Glutamatergic neuron (in vitro differentiated cells): ENCODE data around the gene TNFRSF4. TPM values are rescaled to one million over a fixed set of nuclear protein-coding genes. Genes with fewer than 3 reads are reported as not detected.

Experiments
- DNase-seq: peaks from one replicate; pipeline ENCODE4 v3.0.0; 2022
- H3K27ac Mint-ChIP-seq: one replicate; pipeline ENCODE4 v1.8.0; 2020; ENCODE audit warnings: mild to moderate bottlenecking, mixed read lengths, inconsistent platforms; ENCODE audit not compliant: unreplicated experiment
- H3K27me3 Mint-ChIP-seq: one replicate; pipeline ENCODE4 v1.8.0; 2020; ENCODE audit warnings: mild to moderate bottlenecking, moderate library complexity, mixed read lengths, inconsistent platforms; ENCODE audit not compliant: unreplicated experiment
- H3K36me3 Mint-ChIP-seq: one replicate; pipeline ENCODE4 v1.8.0; 2020; ENCODE audit warnings: mild to moderate bottlenecking, mixed read lengths, inconsistent platforms; ENCODE audit not compliant: unreplicated experiment
- H3K4me1 Mint-ChIP-seq: one replicate; pipeline ENCODE4 v1.8.0; 2020; ENCODE audit warnings: mild to moderate bottlenecking, low read depth, mixed read lengths, inconsistent platforms; ENCODE audit not compliant: unreplicated experiment
- H3K4me3 Mint-ChIP-seq: one replicate; pipeline ENCODE4 v1.8.0; 2020; ENCODE audit warnings: mild to moderate bottlenecking, mixed read lengths, inconsistent platforms; ENCODE audit not compliant: unreplicated experiment
- H3K9me3 Mint-ChIP-seq: one replicate; pipeline ENCODE4 v1.8.0; 2020; ENCODE audit warnings: mild to moderate bottlenecking, moderate library complexity, mixed read lengths, inconsistent platforms; ENCODE audit not compliant: unreplicated experiment
- total RNA-seq: library from RNA; stranded (reverse); fragmentation: NEBNext Ultra II Directional; extraction: Animal tissue kit (Norgen Biotek cat#: 25700); gene quantifications from one replicate; pipeline ENCODE4 v1.2.1, GENCODE V29; 2021; ENCODE audit not compliant: unreplicated experiment
- TF ChIP-seq, protein P1 (sequence below): fragments of 200-600 bp; sonication (generic); IDR thresholded peaks from one replicate; pipeline ENCODE4 v1.5.0; 2021; ENCODE audit not compliant: partially characterized antibody, unreplicated experiment

The TNFRSF4 gene
- total RNA-seq, 1 donor from 2014 or later: 0.29 TPM

DNA sequence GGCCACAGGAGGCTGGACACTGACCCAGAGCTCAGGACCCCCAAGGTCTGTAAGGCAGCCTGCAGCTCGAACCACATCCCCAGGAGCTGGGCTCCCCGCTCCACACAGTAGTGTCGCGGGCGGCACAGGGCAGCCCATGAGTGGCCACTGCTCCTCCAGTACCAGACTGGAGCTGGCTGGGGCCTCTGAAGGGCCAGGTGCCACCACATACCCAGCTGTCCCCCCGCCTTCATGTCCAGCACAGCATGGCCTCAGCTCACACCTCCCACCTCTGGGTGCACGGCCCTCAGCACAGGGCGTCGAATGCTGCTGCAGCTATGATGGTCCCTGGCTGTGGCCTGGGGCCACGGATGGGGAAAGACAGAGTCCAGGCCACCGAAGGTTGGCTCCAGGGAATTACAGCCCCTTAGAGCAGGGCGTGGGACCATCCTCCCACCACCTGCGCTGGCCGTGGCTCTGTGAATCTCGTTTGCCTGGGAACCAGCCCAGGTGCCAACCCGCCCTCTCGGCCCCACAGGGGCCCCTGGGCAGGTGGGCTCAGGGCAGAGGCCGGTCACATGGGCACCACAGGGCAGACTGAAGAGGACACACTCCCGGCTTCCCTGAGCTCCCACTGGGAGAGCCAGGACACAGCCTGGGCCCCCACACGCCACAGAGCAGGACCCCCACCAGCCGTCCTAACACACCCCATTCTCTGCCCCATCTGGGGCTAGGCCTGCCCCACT lies 2.1 kb upstream of the TNFRSF4 start:
- H3K4me3 Mint-ChIP-seq: no peak overlapping the region
- H3K27me3 Mint-ChIP-seq: peaks cover 12% of the 10 kb centered on the region
- H3K9me3 Mint-ChIP-seq: peaks cover 3% of the 10 kb centered on the region
- H3K36me3 Mint-ChIP-seq: no peaks in the 10 kb centered on the region
- H3K27ac Mint-ChIP-seq: no peak overlapping the region
- no peak for DNase-seq
- TF ChIP-seq, protein P1, sequence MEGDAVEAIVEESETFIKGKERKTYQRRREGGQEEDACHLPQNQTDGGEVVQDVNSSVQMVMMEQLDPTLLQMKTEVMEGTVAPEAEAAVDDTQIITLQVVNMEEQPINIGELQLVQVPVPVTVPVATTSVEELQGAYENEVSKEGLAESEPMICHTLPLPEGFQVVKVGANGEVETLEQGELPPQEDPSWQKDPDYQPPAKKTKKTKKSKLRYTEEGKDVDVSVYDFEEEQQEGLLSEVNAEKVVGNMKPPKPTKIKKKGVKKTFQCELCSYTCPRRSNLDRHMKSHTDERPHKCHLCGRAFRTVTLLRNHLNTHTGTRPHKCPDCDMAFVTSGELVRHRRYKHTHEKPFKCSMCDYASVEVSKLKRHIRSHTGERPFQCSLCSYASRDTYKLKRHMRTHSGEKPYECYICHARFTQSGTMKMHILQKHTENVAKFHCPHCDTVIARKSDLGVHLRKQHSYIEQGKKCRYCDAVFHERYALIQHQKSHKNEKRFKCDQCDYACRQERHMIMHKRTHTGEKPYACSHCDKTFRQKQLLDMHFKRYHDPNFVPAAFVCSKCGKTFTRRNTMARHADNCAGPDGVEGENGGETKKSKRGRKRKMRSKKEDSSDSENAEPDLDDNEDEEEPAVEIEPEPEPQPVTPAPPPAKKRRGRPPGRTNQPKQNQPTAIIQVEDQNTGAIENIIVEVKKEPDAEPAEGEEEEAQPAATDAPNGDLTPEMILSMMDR: no peak
- H3K4me1 Mint-ChIP-seq: peaks cover 1% of the 10 kb centered on the region

DNA sequence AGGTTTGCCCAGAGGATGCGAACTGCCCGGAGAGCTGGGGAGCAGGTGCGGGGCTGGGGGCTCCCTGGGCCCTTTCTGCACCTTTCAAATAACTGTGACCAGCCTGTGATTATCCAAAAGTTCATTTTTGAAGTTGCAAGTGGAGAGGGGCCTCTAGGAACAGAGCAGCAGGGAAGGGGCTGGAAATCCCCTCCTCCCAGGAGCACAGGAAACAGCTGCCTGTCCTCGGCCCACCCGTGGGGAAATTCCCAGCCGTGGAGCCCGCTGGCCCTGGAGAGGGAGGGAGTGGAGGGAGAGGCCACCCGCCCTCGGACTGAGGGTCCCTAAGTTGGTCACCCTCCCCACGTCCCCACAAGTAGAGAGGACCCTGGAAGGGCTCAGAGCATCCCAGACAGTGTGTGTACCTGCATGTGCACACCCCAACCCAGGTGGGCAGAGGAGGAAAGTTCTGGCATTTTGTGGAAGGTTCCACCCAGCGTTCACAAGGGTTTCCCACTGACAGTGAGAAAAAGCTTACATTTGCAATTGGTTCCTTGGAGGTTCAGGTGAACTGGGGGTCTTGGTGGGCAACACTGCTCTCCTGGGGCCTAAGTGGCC lies 1.2 kb upstream of the TNFRSF4 start:
- no peak for DNase-seq
- Mint-ChIP-seq H3K4me3 (no peak overlapping the region), H3K36me3 (no peaks in the 10 kb centered on the region), H3K27me3 (peaks cover 8% of the 10 kb centered on the region), H3K4me1 (peaks cover 4% of the 10 kb centered on the region), H3K27ac (no peak overlapping the region), H3K9me3 (peaks cover 3% of the 10 kb centered on the region)
- TF ChIP-seq, protein P1: no peak

DNA sequence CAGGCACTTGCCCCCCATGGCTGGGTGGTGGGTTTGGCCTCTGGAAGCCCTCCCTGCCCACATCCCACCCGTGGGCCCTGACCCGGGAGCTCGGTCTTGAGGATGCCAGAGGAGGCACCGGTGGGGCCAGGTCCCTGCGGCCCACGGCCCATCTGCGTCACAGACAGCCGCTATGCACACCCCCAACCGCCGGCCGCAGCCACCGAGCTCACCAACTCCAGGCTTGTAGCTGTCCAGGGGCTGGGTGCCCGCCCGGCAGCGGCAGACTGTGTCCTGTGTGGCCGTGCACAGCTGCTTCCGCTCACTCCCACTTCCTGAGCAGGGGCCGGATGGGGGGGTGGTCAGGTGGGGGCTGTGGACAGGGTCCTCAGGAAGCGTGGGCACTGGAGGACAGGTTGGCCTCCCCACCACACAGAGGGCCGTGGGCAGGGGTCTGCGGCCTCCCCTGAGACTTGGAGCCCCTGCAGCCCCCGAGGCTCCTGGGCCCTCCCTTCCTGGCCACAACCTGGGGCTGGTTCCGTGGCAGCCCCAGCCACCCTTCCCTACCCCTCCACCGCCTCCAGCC lies 1.1 kb downstream of the TNFRSF4 start:
- H3K36me3 Mint-ChIP-seq: no peaks in the 10 kb centered on the region
- no peak overlapping the region for H3K4me3 Mint-ChIP-seq
- TF ChIP-seq, protein P1: no peak
- H3K4me1 Mint-ChIP-seq: peaks cover 10% of the 10 kb centered on the region
- peaks cover 10% of the 10 kb centered on the region for H3K27me3 Mint-ChIP-seq
- DNase-seq: peak; percentile 32
- H3K9me3 Mint-ChIP-seq: peaks cover 6% of the 10 kb centered on the region
- H3K27ac Mint-ChIP-seq: no peak overlapping the region

DNA sequence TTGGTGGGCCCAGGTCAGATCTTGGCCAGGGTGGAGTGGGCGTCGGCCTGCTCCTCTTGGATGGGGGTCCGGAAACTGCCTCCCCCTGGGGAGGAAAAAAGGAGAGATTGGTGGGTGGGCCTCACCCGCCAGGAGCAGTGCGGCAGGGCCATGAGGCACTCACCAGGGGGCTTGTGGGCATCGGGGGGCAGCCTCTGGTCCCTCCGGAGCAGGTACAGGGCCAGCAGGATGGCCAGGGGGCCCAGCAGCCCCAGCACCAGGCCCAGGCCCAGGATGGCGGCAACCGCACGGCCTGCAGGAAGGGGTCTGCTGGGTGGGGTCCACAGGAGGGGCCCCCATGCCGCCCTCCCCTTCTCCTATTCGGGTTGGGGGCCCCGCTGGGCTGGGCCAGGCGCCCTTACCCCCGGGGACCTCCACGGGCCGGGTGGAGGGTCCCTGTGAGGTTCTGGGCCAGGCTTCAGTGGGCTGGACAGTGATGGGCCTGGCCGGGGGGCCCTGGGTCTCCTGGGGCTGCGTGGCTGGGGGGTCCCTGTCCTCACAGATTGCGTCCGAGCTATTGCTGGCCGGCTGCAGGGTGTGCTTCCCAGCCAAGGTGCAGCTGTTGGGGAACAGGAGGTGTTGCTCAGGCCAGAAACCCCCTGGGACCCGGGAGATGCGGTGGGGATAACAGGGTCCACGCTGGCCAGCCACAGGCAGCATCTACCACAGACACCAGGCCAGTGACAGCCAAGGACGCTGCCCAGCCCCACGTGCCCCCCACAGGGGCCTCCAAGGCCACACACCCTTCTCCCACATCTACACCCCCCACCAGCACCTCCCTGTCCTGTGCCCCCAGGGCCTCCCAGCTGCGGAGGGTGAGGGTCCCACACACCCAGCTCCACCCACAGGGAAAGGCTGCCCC lies 2.2 kb downstream of the TNFRSF4 start:
- H3K4me3 Mint-ChIP-seq: no peak overlapping the region
- no peak overlapping the region for H3K27ac Mint-ChIP-seq
- TF ChIP-seq, protein P1: no peak
- H3K9me3 Mint-ChIP-seq: peaks cover 8% of the 10 kb centered on the region
- no peaks in the 10 kb centered on the region for H3K36me3 Mint-ChIP-seq
- H3K4me1 Mint-ChIP-seq: peaks cover 10% of the 10 kb centered on the region
- peak; percentile 51 for DNase-seq
- peaks cover 10% of the 10 kb centered on the region for H3K27me3 Mint-ChIP-seq
